Nephron (organoid): Measurements from ENCODE around the gene FOXO1.

Experiments used
- H3K27ac Mint-ChIP-seq, 3 experiments: 2 replicates each; pipeline ENCODE4 v1.8.0; 2020; ENCODE audit warnings: mixed read lengths in 3 of 3, mild to moderate bottlenecking in 2 of 3, moderate library complexity in 1 of 3
- H3K27me3 Mint-ChIP-seq: 2 replicates; pipeline ENCODE4 v1.8.0; 2021; ENCODE audit warnings: low read depth, mild to moderate bottlenecking, moderate library complexity, mixed read lengths
- H3K36me3 Mint-ChIP-seq: 2 replicates; pipeline ENCODE4 v1.8.0; 2020; ENCODE audit warnings: low read depth, mixed read lengths
- H3K4me1 Mint-ChIP-seq: 2 replicates; pipeline ENCODE4 v1.8.0; 2020; ENCODE audit warnings: mixed read lengths
- H3K4me3 Mint-ChIP-seq, 3 experiments: 2 replicates each; pipeline ENCODE4 v1.8.0; 2020; ENCODE audit warnings: mild to moderate bottlenecking in 3 of 3, mixed read lengths in 3 of 3, moderate library complexity in 2 of 3
- H3K9me3 Mint-ChIP-seq: 2 replicates; pipeline ENCODE4 v1.8.0; 2020; ENCODE audit warnings: mixed read lengths
- CTCF ChIP-seq, 3 experiments: fragments of 200-600 bp; sonication (generic); IDR thresholded peaks; one replicate each; pipeline ENCODE4 v1.5.0; 2021; ENCODE audit warnings: antibody characterized with exemption in 3 of 3; ENCODE audit not compliant: unreplicated experiment in 3 of 3

The FOXO1 gene

DNA sequence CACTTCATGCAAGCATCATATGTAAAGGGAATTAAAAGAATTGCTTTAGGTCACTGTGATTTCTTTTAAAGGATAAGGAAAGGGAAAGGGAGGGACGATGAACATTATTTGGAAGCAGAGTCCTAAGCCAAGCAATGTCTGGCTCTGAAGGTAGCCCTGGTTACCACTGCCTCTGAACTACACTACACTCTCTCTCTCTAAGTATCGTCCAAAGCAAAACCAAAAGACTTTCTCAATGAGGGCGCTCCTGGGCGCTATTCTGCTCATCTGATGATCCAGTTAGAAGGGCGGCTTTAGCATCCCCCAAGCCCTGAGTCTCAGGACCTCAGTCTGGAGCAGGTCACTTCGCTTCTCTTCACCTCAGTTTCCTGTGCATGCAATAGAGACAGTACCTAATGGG is 26.2 kb downstream of the FOXO1 start:
- no peaks in the 10 kb centered on the region for H3K27me3 Mint-ChIP-seq
- no peaks in the 10 kb centered on the region for H3K9me3 Mint-ChIP-seq
- TF ChIP-seq CTCF (IDR thresholded peaks at IDR 0.05; ENCODE audit: unreplicated experiment in 3 of 3): no peak
- H3K36me3 Mint-ChIP-seq: no peaks in the 10 kb centered on the region
- no peak overlapping the region for H3K4me3 Mint-ChIP-seq
- H3K4me1 Mint-ChIP-seq: peaks cover 50% of the 10 kb centered on the region
- no peak overlapping the region for H3K27ac Mint-ChIP-seq

DNA sequence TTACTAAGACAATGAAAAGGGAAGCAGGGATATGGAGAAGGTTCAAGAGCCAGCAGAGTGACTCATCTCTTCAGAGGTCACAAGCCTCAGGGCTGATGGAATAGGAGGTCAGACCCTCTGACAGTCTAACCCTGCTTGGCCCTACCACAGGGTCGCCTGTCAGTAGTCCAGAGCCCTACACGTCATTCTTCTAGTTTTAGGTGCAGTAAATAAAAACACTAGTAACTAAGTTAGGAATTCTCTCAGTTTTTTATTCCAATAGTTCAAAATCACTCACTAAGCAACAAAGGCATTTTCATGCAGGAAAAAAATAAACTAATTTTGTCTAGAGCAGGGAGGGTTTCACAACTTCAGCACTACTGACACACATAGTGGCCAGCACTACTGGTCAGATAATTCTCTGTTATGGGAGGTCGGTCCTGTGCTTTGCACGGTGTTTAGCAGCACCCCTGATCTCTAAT is 27.2 kb downstream of the FOXO1 start:
- H3K36me3 Mint-ChIP-seq: no peaks in the 10 kb centered on the region
- TF ChIP-seq CTCF (IDR thresholded peaks at IDR 0.05; ENCODE audit: unreplicated experiment in 3 of 3): no peak
- no peaks in the 10 kb centered on the region for H3K9me3 Mint-ChIP-seq
- H3K4me1 Mint-ChIP-seq: peaks cover 45% of the 10 kb centered on the region
- H3K27ac Mint-ChIP-seq: no peak overlapping the region
- H3K4me3 Mint-ChIP-seq: no peak overlapping the region
- no peaks in the 10 kb centered on the region for H3K27me3 Mint-ChIP-seq

DNA sequence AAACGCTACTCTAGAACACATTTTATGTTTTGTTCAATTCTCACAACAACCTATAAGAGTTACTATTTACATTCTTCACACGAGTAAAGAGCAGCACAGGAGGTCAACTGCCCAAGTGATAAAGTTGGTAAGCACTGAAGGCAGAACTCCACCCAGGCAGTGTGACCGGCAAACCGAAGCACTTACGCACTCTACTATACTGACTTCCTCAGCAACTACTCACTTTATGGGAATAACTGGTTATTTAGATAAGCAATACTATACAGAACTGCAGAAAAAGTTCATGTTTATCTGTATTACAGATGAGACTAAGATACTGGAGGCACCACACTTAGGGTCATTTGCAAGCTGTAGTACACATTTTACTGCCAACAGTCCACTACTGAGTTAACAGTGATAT is 28.8 kb downstream of the FOXO1 start:
- H3K27ac Mint-ChIP-seq: no peak overlapping the region
- no peak overlapping the region for H3K4me3 Mint-ChIP-seq
- TF ChIP-seq CTCF (IDR thresholded peaks at IDR 0.05; ENCODE audit: unreplicated experiment in 3 of 3): no peak
- peaks cover 42% of the 10 kb centered on the region for H3K4me1 Mint-ChIP-seq
- H3K36me3 Mint-ChIP-seq: no peaks in the 10 kb centered on the region
- H3K27me3 Mint-ChIP-seq: no peaks in the 10 kb centered on the region
- H3K9me3 Mint-ChIP-seq: no peaks in the 10 kb centered on the region

- Mint-ChIP-seq H3K27ac (no peak overlapping the region), H3K4me1 (peaks cover 41% of the 10 kb centered on the region), H3K9me3 (no peaks in the 10 kb centered on the region), H3K27me3 (no peaks in the 10 kb centered on the region), H3K36me3 (peaks cover 9% of the 10 kb centered on the region), H3K4me3 (no peak overlapping the region)
- no peak for TF ChIP-seq CTCF (IDR thresholded peaks at IDR 0.05; ENCODE audit: unreplicated experiment in 3 of 3)
Measured at GRCh38 chr13:40635315-40635995, 31.0 kb downstream of the FOXO1 start.

GRCh38 chr13:40632915-40633314 is 33.5 kb downstream of the FOXO1 start:
- Mint-ChIP-seq H3K36me3 (peaks cover 13% of the 10 kb centered on the region), H3K4me1 (peaks cover 20% of the 10 kb centered on the region), H3K4me3 (no peak overlapping the region), H3K27ac (no peak overlapping the region), H3K27me3 (no peaks in the 10 kb centered on the region), H3K9me3 (no peaks in the 10 kb centered on the region)
- no peak for TF ChIP-seq CTCF (IDR thresholded peaks at IDR 0.05; ENCODE audit: unreplicated experiment in 3 of 3)

DNA sequence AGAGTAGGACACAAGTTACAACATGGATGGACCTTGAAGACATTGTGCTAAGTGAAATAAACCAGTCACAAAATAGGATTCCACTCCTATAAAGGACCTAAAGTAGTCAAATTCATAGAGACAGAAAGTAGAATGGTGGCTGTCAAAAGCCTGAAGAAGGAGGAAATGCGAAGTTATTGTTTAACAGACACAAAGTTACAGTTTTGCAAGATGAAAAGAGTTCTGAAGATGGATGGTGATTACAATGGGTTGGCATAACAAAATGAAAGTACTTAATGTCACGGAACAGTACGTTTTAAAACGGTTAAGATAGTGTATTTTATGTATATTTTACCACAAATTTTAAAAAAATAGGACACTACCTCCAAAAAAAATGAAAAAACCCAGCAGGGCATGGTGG is 34.8 kb downstream of the FOXO1 start:
- Mint-ChIP-seq H3K27ac (peak overlapping the region in 1 of 3 experiments; percentile 36), H3K4me3 (no peak overlapping the region), H3K36me3 (peaks cover 13% of the 10 kb centered on the region), H3K9me3 (no peaks in the 10 kb centered on the region), H3K27me3 (no peaks in the 10 kb centered on the region), H3K4me1 (peaks cover 13% of the 10 kb centered on the region)
- TF ChIP-seq CTCF (IDR thresholded peaks at IDR 0.05; ENCODE audit: unreplicated experiment in 3 of 3): no peak
